ENCODE results near the gene EMCN.
"Not testable (repeated sequence)": the region's sequence is repeated elsewhere in the genome, so short reads cannot be mapped to it uniquely, and the experiment has no call there.

The EMCN gene, protein sequence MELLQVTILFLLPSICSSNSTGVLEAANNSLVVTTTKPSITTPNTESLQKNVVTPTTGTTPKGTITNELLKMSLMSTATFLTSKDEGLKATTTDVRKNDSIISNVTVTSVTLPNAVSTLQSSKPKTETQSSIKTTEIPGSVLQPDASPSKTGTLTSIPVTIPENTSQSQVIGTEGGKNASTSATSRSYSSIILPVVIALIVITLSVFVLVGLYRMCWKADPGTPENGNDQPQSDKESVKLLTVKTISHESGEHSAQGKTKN

GRCh38 chr4:100517864-100518341, at the start of gene EMCN:
Gene EMCN, minus strand, starts transcription at chr4:100518022. Its CDS starts 108 bp downstream, at chr4:100517914.
- in situ Hi-C loops (cut with MboI; ENCODE audit: low sequenced_read_pairs): no loop called here

DNA sequence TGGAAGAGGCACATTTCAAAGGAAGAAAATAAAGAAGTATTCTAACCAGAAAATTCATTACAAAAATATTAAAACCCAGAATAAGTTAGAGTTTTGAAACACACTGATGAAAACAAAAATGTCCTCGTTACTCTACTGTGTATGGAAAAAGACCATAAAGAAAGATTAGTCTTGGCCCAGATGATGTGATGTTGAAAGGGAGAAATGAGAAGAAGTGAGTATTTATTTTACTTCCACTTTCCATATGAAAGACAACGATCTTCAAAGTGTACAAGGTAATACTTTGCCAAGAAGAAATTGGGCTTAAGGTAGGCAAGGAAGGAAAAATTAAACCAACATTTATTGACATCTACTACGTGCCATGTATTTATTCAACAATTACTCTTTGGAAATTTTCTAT, 48.6 kb upstream of the EMCN start:
- in situ Hi-C loops (cut with MboI; ENCODE audit: low sequenced_read_pairs): no loop called here

DNA sequence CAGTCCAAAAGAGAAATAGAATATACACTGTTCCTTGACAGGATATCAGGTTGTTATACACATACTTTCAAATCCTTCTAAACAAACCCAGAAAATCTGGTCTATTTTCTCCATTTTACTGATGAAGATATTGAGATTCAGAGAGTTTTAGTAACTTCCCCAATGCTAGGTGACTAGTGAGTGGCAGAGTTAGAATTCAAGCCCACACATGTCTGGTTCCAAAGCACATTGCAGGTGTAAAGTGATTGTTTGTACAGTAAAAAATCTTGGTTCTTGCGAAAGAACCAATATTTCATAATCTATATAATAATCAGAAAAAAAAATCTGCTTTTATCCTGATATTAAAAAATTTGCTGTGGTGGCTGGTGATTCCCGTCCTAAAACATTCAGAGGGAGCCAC, 39.5 kb upstream of the EMCN start:
- in situ Hi-C loops (cut with MboI; ENCODE audit: low sequenced_read_pairs): no loop called here

- in situ Hi-C loops (cut with MboI; ENCODE audit: low sequenced_read_pairs): no loop called here
Measured at GRCh38 chr4:100555611-100556337, 38.0 kb upstream of the EMCN start.

DNA sequence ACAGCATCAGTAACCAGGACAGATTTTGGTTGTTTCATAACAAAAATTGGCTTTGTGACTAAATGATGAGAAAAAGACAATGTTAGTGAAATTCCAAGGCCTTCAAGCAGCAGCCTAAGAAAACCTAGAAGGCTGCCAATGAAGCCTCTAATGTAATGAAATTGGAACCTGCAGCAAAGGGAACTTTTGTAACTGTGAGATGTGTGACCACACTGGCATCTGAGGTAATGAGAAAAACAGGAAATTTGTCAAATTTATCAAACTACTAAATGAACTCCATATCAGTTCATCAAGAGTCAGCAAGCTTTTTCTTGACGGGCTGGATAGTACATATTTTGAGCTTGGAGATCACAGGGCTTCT, 30.4 kb upstream of the EMCN start:
- in situ Hi-C loops (cut with MboI; ENCODE audit: low sequenced_read_pairs): no loop called here

DNA sequence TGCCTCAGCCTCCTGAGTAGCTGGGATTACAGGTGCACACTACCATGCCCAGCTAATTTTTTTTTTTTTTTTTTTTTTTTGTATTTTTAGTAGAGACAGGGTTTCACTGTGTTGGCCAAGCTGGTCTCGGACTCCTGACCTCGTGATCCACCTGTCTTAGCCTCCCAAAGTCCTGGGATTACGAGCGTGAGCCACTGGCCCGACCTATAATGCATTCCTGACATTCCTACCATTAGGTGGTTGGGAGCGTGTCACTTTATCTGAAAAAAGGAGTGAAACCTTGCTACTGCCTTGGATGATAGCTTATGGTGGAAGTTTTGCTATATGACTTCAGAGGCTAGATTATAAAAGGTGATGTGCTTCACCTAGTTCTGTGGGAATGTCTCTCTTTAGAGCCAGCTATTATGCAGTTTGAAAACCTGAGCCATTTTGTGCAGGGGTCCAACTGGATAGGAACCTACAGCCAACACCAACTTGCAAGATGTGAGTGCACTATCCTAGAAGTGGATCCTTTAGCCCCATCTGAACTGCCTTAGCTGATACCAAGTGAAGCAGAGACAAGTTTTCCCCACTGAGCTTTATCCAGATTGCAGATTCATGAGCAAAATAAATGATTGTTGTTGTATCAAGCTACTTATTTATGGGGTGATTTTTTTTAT, 29.8 kb upstream of the EMCN start:
- in situ Hi-C loops (cut with MboI; ENCODE audit: low sequenced_read_pairs): no loop called here

- in situ Hi-C loops (cut with MboI; ENCODE audit: low sequenced_read_pairs): no loop called here
Measured at GRCh38 chr4:100545427-100545826, 27.6 kb upstream of the EMCN start.

- in situ Hi-C loops (cut with MboI; ENCODE audit: low sequenced_read_pairs): no loop called here
Measured at GRCh38 chr4:100540131-100540530, 22.3 kb upstream of the EMCN start.

DNA sequence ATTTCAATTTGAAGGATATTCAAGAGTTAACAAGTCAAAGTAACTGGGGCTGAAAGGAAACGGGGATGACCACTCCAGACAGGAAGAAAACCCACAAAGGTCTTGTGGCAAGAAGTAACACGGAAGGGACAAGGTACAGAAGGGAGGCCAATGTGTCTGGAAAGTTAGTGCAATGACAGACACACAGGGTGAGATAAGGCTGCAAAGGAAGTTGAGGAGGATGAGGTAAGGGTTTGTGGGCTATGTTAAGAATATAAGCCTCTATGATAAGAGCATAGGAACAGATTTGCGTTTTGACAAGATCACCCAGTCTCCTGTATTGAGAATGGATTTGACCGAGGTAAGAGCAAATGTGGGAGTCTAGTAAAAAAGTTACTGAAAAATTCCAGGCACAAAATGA, 21.9 kb upstream of the EMCN start:
- in situ Hi-C loops (cut with MboI; ENCODE audit: low sequenced_read_pairs): no loop called here

DNA sequence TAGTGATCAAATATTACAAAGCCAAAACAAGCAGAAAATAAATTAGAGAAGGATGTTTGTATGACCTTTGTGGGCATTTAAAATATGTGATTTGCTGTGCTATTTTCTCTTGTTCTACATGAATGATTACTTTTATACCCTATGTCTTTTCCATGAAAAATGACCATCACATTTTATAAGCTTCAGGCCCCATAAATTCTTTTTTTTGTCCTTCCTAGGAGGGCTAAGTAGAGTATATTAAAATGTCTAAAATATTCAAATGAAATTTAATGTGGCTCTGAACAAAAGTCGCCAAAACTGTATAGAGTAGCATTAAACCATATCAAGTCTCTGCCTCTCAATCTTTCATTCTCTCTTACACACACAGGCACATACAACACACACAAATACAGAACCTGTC, 15.9 kb upstream of the EMCN start:
- in situ Hi-C loops (cut with MboI; ENCODE audit: low sequenced_read_pairs): no loop called here

DNA sequence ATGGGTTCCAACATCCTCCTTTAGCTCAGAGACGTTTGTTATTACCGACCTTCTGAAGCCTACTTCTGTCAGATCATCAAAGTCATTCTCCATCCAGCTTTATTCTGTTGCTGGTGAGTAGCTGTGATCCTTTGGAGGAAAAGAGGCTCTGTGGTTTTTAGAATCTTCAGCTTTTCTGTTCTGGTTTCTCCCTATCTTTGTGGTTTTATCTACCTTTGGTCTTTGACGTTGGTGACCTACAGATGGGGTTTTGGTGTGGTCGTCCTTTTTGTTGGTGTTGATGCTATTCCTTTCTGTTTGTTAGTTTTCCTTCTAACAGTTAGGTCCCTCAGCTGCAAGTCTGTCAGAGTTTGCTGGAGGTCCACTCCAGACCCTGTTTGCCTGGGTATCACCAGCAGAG, 12.3 kb upstream of the EMCN start:
- in situ Hi-C loops (cut with MboI; ENCODE audit: low sequenced_read_pairs): not testable (repeated sequence)

DNA sequence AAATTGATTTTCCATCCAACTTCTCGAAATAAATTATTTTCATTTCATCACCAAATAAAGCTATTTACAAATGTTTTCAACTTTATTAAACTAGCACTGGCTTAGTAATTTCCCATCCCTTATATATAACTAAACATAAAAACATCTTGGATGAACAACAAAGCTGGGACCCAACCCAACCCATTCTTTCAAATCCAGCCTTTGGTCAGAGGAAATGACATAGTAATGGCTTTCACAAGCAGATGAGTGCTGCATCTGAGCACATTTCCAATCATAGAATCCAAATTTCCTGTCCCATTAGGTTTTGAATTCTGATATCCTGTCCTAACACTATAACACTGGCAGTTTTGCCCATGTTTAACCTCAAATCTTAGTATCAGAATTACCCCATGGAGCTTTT, 7.9 kb upstream of the EMCN start:
- in situ Hi-C loops (cut with MboI; ENCODE audit: low sequenced_read_pairs): no loop called here

GRCh38 chr4:100519205-100519604, 1.4 kb upstream of the EMCN start:
- in situ Hi-C loops (cut with MboI; ENCODE audit: low sequenced_read_pairs): no loop called here

- in situ Hi-C loops (cut with MboI; ENCODE audit: low sequenced_read_pairs): no loop called here
Measured at GRCh38 chr4:100516225-100516624, 1.6 kb downstream of the EMCN start.

GRCh38 chr4:100511896-100512295, 5.9 kb downstream of the EMCN start:
- in situ Hi-C loops (cut with MboI; ENCODE audit: low sequenced_read_pairs): no loop called here

DNA sequence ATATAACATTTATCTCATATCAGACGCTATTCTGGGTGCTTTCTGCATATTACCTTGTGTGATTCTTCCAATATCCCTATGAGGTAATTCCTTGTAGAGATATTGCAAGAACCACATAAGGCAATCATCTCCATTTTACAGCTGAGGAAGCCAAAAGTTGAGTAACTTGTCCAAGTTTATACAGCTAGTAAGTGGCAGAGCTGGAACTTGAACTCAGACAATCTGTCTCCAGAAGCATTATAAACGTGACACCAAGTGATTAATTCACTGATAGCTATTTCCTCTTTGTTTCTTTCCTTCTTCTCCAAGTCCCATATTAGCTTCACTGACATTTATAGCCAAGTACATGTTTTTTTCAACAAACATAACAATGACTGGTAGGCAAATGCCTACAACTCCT, 7.3 kb downstream of the EMCN start:
- in situ Hi-C loops (cut with MboI; ENCODE audit: low sequenced_read_pairs): no loop called here

DNA sequence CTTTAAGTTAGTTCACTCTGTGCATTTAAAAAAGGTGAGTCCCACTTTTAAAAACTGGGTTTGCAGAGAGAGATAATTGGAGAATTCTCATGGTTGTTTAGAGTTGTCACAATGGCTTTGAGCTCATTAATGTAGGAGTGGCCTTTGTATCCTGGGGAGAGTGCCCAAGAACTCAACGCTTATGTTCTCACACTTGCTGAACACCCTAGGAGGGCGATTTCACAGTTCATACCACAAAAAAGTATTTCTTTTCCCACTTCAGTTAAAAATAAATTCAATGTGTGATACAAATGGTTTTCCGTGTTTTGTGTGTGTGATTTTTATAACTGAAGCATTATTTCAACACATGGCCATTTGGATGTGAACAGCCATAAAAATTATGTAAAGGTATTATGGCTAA, 8.4 kb downstream of the EMCN start:
- in situ Hi-C loops (cut with MboI; ENCODE audit: low sequenced_read_pairs): no loop called here

- in situ Hi-C loops (cut with MboI; ENCODE audit: low sequenced_read_pairs): no loop called here
Measured at GRCh38 chr4:100508691-100509090, 9.1 kb downstream of the EMCN start.

GRCh38 chr4:100504086-100504874, 13.5 kb downstream of the EMCN start:
- in situ Hi-C loops (cut with MboI; ENCODE audit: low sequenced_read_pairs): no loop called here

DNA sequence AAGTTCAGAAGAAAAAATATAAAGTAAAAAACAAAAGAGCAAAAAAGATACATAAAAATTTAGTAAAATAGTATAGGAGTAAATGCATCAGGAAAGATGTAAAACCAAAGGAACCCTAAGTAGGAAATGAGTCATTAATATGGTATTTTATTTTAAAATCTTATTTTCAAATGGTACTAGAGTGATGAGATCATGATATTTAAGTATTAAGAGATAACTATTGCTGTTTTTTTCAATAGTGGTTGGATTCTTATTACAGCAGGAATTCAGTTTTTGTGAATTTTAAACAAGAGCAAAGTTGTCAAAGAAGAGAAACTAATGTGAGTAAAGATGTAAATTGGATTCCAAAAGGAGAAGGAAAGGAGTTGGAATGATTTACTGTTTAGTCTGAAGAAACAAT, 20.0 kb downstream of the EMCN start:
- in situ Hi-C loops (cut with MboI; ENCODE audit: low sequenced_read_pairs): no loop called here

GRCh38 chr4:100495074-100495473, 22.7 kb downstream of the EMCN start:
- in situ Hi-C loops (cut with MboI; ENCODE audit: low sequenced_read_pairs): no loop called here
